Measurements from ENCODE around the gene C5orf58.
A peak's percentile ranks its signal among the peaks of the same experiment; 100 is the strongest.

Gene C5orf58, protein sequence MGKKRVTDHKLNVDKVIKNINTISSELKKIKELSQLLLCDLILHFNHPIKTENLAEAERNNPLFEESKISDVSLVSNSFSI

DNA sequence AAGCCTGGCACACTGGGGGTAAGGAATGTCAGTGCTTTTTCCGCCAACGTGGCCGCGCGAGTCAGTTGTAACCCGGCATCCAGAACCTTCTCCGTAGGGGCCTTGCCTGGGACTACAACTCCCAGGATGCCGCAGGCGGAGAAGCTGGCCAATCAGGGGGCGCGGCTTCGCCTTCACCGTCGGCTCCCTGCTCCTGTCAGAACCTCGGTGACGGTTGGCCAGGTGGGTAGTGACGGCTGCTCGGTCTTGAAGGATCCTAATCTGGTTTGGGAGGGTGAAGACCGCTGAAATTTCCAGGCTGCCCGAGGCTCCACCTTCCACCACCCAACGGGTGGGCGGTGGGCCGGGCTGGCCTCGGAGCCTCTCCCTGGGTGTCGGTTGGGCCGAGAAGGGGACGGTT lies at the start of gene C5orf58:
Gene C5orf58, plus strand, starts transcription at position 200 of the 400 bp plus-strand sequence. CDS start 1,992 bp downstream, outside the sequence.
- DNase-seq (ENCODE audit: low read depth): no peak
- TF ChIP-seq, protein P1, sequence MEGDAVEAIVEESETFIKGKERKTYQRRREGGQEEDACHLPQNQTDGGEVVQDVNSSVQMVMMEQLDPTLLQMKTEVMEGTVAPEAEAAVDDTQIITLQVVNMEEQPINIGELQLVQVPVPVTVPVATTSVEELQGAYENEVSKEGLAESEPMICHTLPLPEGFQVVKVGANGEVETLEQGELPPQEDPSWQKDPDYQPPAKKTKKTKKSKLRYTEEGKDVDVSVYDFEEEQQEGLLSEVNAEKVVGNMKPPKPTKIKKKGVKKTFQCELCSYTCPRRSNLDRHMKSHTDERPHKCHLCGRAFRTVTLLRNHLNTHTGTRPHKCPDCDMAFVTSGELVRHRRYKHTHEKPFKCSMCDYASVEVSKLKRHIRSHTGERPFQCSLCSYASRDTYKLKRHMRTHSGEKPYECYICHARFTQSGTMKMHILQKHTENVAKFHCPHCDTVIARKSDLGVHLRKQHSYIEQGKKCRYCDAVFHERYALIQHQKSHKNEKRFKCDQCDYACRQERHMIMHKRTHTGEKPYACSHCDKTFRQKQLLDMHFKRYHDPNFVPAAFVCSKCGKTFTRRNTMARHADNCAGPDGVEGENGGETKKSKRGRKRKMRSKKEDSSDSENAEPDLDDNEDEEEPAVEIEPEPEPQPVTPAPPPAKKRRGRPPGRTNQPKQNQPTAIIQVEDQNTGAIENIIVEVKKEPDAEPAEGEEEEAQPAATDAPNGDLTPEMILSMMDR (IDR thresholded peaks at IDR 0.05; ENCODE audit: low read length, missing control alignments): no peak
- H3K4me3 ChIP-seq (replicated peaks; ENCODE audit: low read depth, low read length): no peak within 1 kb of the TSS

DNA sequence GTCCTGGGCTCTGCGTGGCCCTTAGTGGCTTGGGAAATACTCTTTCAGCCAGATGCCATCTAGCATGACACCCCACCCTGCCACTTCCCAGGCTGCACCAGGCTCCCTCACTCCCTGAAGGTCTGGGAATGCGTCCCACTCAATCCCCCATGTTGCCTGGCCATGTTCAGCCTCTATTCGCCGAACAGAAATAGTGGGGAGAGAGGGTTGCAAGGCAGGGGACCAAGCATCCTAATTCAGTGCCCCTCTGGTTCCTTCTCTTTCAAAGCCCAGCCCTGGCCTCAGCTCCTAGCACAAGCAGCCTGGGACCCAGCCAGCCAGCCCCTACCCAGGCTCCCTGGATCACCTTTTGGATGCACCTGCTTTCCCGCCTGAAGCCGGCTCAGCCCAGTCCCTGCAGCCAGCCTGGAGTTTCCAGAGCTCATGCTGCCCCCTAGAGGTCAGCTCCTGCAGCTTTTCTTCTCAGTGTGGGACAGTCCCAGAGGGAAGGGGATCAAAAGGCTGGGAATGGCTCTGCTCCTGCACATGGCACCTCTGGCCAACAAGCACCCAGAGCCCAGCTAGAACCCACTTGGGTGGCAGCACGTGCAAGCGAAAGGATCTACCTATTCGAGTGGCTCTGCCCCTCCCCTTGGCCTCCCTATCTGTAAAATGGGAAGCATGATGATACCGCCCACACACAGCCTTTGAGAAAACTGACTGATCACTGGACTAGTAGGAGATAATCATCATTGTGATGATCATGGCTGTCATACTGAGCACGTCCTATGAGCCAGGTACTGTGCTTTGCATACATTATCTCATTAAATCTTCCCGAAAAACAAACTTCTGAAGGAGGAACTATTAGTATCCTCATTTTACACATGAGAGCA lies 48.7 kb upstream of the C5orf58 start:
- TF ChIP-seq, protein P1 (IDR thresholded peaks at IDR 0.05; ENCODE audit: low read length, missing control alignments): peak; percentile 89
- H3K4me3 ChIP-seq (replicated peaks; ENCODE audit: low read depth, low read length): no peak overlapping the region
- DNase-seq (ENCODE audit: low read depth): peak; percentile 64

DNA sequence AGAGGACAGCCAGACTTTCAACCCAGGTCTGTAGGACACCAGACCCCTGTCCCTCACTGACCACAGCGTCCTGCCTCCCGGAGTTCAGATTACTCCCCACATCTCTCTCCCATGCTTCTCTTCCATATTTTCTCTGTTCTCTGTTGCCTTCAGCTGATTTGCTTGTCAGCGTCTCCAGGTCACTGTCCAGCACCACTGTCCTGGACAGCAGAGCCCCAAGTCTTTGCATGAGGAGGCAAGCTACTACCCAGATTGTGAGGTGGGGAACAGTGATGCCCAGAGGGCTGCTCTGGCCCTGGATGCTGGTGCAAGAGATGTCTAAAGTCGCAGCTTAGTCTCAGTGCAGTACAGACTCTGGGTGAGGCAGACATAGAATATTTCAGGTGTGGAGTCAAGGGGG lies 48.0 kb upstream of the C5orf58 start:
- TF ChIP-seq, protein P1 (IDR thresholded peaks at IDR 0.05; ENCODE audit: low read length, missing control alignments): no peak
- no peak for DNase-seq (ENCODE audit: low read depth)
- H3K4me3 ChIP-seq (replicated peaks; ENCODE audit: low read depth, low read length): no peak overlapping the region

DNA sequence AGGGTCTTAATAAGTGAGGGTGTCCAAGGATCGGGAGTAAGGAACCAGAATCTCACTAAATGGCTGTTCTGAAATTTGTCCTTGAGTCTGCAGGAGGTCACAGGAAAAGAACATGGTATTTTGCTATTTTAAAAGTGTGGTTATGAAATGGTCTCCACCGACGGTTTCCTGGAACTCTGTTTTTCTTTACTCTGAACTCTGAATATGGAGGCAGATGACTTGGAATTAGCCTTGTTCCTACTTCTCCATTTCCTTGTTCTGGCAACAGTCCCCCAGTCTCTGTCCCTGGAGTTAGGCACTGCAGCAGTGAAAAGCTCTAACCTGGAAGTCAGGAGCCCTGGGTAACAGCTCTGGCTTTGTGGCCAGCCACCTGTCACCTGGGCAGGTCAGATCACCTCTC lies 46.6 kb upstream of the C5orf58 start:
- H3K4me3 ChIP-seq (replicated peaks; ENCODE audit: low read depth, low read length): no peak overlapping the region
- DNase-seq (ENCODE audit: low read depth): no peak
- TF ChIP-seq, protein P1 (IDR thresholded peaks at IDR 0.05; ENCODE audit: low read length, missing control alignments): no peak

DNA sequence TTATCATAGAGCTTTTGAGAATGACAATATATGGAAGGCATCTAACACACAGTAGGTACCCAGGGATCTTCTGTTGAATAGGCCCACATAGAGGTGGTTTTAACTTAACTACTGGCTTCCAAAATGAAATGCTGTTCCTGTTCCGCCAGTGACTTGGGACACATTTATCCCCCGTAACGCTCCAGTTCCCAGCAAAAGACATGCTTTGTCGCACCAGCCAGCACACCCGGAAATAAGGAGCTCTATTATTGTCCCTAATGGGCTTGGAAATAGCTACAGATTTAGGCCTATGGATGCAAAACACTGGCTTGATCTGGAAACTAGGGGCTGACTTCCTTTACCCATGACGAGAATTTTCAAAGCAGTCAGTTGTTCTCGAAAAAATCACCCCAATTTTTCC lies 45.9 kb upstream of the C5orf58 start:
- no peak overlapping the region for H3K4me3 ChIP-seq (replicated peaks; ENCODE audit: low read depth, low read length)
- DNase-seq (ENCODE audit: low read depth): no peak
- TF ChIP-seq, protein P1 (IDR thresholded peaks at IDR 0.05; ENCODE audit: low read length, missing control alignments): no peak

DNA sequence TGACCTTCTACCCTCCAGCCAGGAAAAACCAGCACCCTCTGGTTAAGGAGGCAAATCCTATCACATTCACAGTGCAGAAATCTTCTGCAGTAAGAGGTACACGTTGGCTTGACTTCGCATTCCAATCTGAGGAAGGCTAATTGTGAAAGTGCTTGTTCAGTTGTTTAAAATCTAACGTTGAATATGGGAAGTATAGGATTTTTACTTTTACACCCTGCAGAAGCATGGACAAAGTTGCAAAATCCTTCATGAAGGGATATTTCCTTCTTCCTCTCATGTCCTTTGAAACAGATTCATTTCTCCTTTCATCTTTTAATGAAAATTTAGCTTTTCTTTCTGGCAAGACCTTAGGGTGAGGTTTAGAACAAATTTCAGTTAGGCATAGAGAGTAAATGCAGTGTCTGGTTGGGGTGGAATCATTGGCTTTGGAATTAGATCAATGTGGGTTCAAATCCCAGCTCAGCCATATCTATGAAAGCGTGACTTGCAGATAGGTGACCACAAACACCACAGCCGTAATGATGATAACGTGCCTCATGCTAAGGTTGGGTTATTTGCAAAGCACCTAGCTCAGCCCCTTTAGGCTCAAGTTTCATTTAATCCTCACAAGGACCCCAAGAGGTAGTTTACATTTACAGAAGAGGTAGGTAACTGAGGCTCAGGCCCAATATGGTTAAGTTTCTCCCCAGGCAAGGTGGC lies 42.2 kb upstream of the C5orf58 start:
- TF ChIP-seq, protein P1 (IDR thresholded peaks at IDR 0.05; ENCODE audit: low read length, missing control alignments): no peak
- no peak for DNase-seq (ENCODE audit: low read depth)
- H3K4me3 ChIP-seq (replicated peaks; ENCODE audit: low read depth, low read length): no peak overlapping the region
